ENCODE results near the gene CIDEC. TPM values are rescaled to one million over a fixed set of nuclear protein-coding genes. Genes with fewer than 3 reads are reported as not detected.

CIDEC gene
- total and polyA plus RNA-seq, 9 of the 15 experiments (the other 6 are each of a cell fraction or from before 2014, with no cell fraction given) = not detected

- H3K9ac ChIP-seq (ENCODE audit: insufficient read depth in 1 of 2, low read depth in 2 of 2, low read length in 2 of 2) = peak overlapping the region in 1 of 2 experiments; percentile 39; a peak in 1 of 4 replicates
- no TSS peak for BruUV-seq (replicated peaks)
- TF ChIP-seq MCM3 (IDR thresholded peaks at IDR 0.05) (no peak), HES1 (IDR thresholded peaks at IDR 0.05; ENCODE audit: low read depth) (no peak), MBD2 (IDR thresholded peaks at IDR 0.05; ENCODE audit: borderline replicate concordance, low read depth) (no peak), TAF7 (tag; IDR thresholded peaks at IDR 0.05) (no peak), PTRF (tag; IDR thresholded peaks at IDR 0.05) (no peak), ZNF324 (CRISPR knock-in tag; IDR thresholded peaks at IDR 0.05) (no peak), ZNF780A (CRISPR knock-in tag; IDR thresholded peaks at IDR 0.05) (no peak), CHD7 (IDR thresholded peaks at IDR 0.05; ENCODE audit: low read depth, low read length) (no peak), ZNF184 (CRISPR knock-in tag; IDR thresholded peaks at IDR 0.05) (no peak), SIN3B (IDR thresholded peaks at IDR 0.05; ENCODE audit: low read depth) (no peak)
- TF ChIP-seq, protein P1, sequence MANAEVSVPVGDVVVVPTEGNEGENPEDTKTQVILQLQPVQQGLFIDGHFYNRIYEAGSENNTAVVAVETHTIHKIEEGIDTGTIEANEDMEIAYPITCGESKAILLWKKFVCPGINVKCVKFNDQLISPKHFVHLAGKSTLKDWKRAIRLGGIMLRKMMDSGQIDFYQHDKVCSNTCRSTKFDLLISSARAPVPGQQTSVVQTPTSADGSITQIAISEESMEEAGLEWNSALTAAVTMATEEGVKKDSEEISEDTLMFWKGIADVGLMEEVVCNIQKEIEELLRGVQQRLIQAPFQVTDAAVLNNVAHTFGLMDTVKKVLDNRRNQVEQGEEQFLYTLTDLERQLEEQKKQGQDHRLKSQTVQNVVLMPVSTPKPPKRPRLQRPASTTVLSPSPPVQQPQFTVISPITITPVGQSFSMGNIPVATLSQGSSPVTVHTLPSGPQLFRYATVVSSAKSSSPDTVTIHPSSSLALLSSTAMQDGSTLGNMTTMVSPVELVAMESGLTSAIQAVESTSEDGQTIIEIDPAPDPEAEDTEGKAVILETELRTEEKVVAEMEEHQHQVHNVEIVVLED (CRISPR knock-in tag; IDR thresholded peaks at IDR 0.05) = no peak
Measured at GRCh38 chr3:9878700-9879099, 1.4 kb downstream of the CIDEC start.

More at GRCh38 chr3:9878700-9879099, 1.4 kb downstream of the CIDEC start:
- Histone ChIP-seq H2AFZ (ENCODE audit: low read depth, low read length) (peak overlapping the region; percentile 68), H4K20me1 (replicated peaks; ENCODE audit: control insufficient read depth, insufficient read depth, low read length) (no peaks in the 10 kb centered on the region), H3K4me2 (ENCODE audit: insufficient read depth, low read length) (no peak overlapping the region; the same call in 1 of the 2 replicates), H3K27me3 (ENCODE audit: control insufficient read depth in 2 of 2, insufficient read depth in 2 of 2, low read length in 2 of 2) (no peaks in the 10 kb centered on the region), H3K27ac (ENCODE audit: extremely low read depth, low read depth, low read length) (no peak overlapping the region), H3K36me3 (ENCODE audit: control insufficient read depth, insufficient read depth, low read length) (no peaks in the 10 kb centered on the region), H3K9me3 (replicated peaks; ENCODE audit: control insufficient read depth, insufficient read depth, low read depth, low read length) (no peaks in the 10 kb centered on the region), H3K9me1 (ENCODE audit: control insufficient read depth, insufficient read depth, low read length) (no peaks in the 10 kb centered on the region), H3K4me3 (no peak overlapping the region), H3K4me1 (replicated peaks in 1 of 2; ENCODE audit: control insufficient read depth in 2 of 2, insufficient read depth in 2 of 2, low read length in 2 of 2) (peaks cover 11 to 13% of the 10 kb centered on the region in 2 experiments), H3K79me2 (ENCODE audit: control insufficient read depth, insufficient read depth, low read length) (no peaks in the 10 kb centered on the region)
- 49% methylated on average over 5 of the region's 5 CpGs for WGBS (ENCODE audit: insufficient coverage, low coverage, missing lambda C conversion rate)
- ATAC-seq (peak; percentile 26), DNase-seq (ENCODE audit: extremely low read depth in 1 of 4, low spot score in 3 of 4) (no peak), FAIRE-seq (no peak)
- in situ Hi-C loops (cut with MboI) = no loop called here
- POLR2A ChIA-PET = interaction anchor here (0.6 to 1.7 kb wide), 3 partner anchors 13 to 63 kb away, joined by 4 to 6 read pairs (median 6); no protein-coding TSS in a partner anchor
- CTCF ChIA-PET (ENCODE audit: low intra/inter-chr PET ratio) = no interaction called here
- intact Hi-C loops (cut with micrococcal nuclease) = no loop called here
